HAP-1 (cell line): ENCODE results near the gene P2RY12.

Experiments
- DNase-seq, 2 experiments: peaks; one replicate each; pipeline ENCODE4 v3.0.0-alpha.2; 2016 to 2020; ENCODE audit warnings: low spot score in 2 of 2
- H3K27me3 ChIP-seq: fragments of 250-450 bp; sonication (Bioruptor Pico); 2 replicates; pipeline ENCODE4 v1.5.1; 2020; ENCODE audit warnings: low read depth, mild to moderate bottlenecking, moderate library complexity
- H3K36me3 ChIP-seq: fragments of 250-450 bp; sonication (Bioruptor Pico); replicated peaks from 2 replicates; pipeline ENCODE4 v1.5.1; 2020; ENCODE audit warnings: mild to moderate bottlenecking
- H3K4me1 ChIP-seq: fragments of 250-450 bp; sonication (Bioruptor Pico); 2 replicates; pipeline ENCODE4 v1.5.1; 2020; ENCODE audit warnings: mild to moderate bottlenecking
- H3K4me3 ChIP-seq: fragments of 250-450 bp; sonication (Bioruptor Pico); 2 replicates; pipeline ENCODE4 v1.5.1; 2020; ENCODE audit warnings: mild to moderate bottlenecking, moderate library complexity
- H3K9me3 ChIP-seq: fragments of 250-450 bp; sonication (Bioruptor Pico); 2 replicates; pipeline ENCODE4 v1.5.1; 2020; ENCODE audit warnings: mild to moderate bottlenecking, moderate library complexity
- in situ Hi-C: fragments of 300-500 bp; cut with MboI; formaldehyde crosslinking; loops from 3 replicates; pipeline ENCODE4 v1.14.3; 2020; ENCODE audit warnings: low sequenced_read_pairs, inconsistent platforms, mixed read lengths

P2RY12 gene

DNA sequence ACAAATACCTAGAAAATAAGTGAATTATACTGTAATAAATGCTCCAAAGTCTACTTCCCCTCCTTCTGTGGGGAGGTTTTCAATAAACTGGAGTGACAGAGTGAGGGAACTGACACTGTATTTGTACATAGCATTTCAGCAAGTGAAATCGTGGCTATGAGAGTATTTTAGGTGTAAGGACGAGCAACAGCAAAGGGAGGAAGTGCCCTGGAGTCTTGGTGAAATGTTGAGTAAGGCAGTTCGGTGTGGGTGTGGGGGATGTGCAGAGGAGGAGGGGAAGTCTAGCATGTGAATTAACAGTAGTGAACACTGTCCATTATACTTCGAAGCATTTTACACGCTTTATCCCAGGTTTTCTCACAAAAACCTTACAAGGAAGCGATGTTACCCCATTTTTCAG, 37.1 kb downstream of the P2RY12 start:
- in situ Hi-C loops = no loop called here
- Histone ChIP-seq H3K27me3 (no peaks in the 10 kb centered on the region), H3K9me3 (no peaks in the 10 kb centered on the region), H3K36me3 (no peaks in the 10 kb centered on the region), H3K4me3 (no peak overlapping the region), H3K4me1 (no peaks in the 10 kb centered on the region)
- no peak for DNase-seq

DNA sequence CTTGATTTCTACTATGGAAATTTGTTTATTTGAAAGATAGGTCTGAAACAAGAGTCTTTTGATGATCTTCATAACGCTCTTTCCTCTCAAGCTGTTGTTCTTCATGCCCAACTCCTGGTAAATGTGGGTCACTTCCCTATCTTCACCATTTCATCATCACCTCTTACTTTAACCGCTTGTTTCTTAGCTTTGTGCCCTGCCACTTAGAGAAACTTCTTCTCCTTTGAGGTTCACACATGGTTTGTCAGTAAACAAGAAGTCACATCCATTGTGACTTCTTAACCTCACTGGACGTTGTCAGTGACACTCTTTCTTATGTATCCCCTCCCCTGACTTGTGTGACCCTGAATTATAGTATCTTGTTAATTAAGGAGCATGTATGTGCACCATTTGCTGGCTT, 38.3 kb downstream of the P2RY12 start:
- Histone ChIP-seq H3K27me3 (no peaks in the 10 kb centered on the region), H3K4me3 (no peak overlapping the region), H3K4me1 (no peaks in the 10 kb centered on the region), H3K36me3 (no peaks in the 10 kb centered on the region), H3K9me3 (no peaks in the 10 kb centered on the region)
- no peak for DNase-seq
- in situ Hi-C loops = no loop called here

DNA sequence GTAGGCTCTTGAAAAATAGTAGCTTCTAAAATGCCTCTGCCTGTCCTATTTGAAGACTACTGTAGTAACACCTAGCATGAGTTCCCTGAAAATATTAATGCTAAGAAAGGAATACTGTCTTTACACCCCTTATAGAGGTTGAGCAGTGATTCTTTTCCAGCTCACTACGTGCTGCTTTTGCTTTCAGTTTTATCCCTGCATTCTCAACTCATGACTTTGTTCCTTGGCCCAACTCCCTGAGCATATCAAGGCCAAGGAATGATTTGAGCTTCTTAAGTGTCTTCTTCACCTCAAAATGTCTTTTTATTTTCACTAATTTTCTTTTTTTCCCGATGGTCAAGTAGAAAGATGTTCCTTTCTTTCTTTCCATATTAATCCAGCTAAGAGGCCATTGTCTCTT, 38.7 kb downstream of the P2RY12 start:
- Histone ChIP-seq H3K9me3 (no peaks in the 10 kb centered on the region), H3K4me3 (no peak overlapping the region), H3K27me3 (no peaks in the 10 kb centered on the region), H3K36me3 (no peaks in the 10 kb centered on the region), H3K4me1 (no peaks in the 10 kb centered on the region)
- in situ Hi-C loops = no loop called here
- no peak for DNase-seq

DNA sequence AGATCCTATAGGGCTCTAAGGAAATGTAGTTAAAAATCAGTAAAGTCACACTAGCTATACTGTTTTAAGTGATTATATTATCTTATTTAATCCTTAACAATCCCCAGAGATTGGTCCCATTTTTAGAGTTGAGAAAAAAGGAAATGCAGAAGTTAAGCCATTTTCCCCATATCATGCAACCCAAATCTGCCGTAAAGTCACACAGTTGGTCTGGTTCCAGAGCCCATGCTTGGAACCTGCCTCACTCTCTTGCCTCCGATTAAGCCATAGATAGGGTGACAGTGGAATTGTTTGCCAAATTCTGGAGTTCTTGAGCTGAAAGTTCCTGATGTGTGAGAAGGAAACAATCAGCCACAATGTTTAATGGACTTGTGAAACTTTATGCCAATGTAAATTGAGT, 52.9 kb downstream of the P2RY12 start:
- no peaks in the 10 kb centered on the region for H3K9me3 ChIP-seq
- H3K4me3 ChIP-seq = no peak overlapping the region
- in situ Hi-C loops = no loop called here
- H3K4me1 ChIP-seq = 0 out of 2 replicates have a peak, but pooled peaks cover 2% of the 10 kb centered on the region
- no peaks in the 10 kb centered on the region for H3K27me3 ChIP-seq
- DNase-seq = no peak
- H3K36me3 ChIP-seq = no peaks in the 10 kb centered on the region

DNA sequence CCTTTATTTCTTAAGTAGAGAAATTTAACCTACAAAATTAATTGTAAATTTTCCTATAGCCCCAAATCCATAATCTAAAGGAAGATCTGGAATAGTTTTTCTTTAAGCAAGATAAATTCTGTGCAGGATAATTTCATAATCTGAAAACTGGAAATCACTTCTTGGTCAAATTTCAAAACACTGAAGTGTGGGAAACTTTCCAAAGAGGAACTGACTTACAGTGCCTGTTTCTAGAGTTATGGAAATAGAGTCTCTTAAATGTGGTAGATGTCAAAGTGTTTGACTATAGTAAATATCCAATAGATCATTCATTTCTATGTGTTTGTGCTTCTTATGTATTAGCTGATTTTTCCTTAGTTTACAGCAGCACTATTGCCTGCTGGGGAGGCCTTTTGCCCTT, 53.7 kb downstream of the P2RY12 start:
- no peaks in the 10 kb centered on the region for H3K27me3 ChIP-seq
- no peaks in the 10 kb centered on the region for H3K36me3 ChIP-seq
- in situ Hi-C loops = no loop called here
- DNase-seq = no peak
- no peak overlapping the region for H3K4me3 ChIP-seq
- H3K4me1 ChIP-seq = 0 out of 2 replicates have a peak, but pooled peaks cover 2% of the 10 kb centered on the region
- no peaks in the 10 kb centered on the region for H3K9me3 ChIP-seq

DNA sequence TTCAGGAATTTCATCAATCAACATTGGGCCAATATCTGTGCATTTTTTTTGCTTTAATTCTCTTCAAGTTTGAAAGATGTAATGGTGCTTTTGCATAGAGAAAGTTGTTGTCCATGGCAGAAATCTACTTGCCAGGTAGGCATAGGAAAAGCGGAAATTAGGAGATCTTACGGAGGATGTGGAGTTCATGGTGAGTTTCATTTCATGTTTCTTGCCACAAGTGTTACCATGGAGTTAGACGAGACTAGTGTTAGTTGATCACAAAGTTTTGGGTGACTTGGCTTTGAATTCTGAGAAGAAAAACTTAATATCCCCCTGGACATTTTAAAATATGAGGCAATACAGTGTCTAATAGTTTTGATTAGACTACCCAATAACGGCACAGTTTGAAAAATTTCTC, 54.2 kb downstream of the P2RY12 start:
- DNase-seq = no peak
- Histone ChIP-seq H3K36me3 (no peaks in the 10 kb centered on the region), H3K27me3 (no peaks in the 10 kb centered on the region), H3K4me3 (no peak overlapping the region), H3K4me1 (0 out of 2 replicates have a peak, but pooled peaks cover 2% of the 10 kb centered on the region), H3K9me3 (no peaks in the 10 kb centered on the region)
- in situ Hi-C loops = no loop called here

DNA sequence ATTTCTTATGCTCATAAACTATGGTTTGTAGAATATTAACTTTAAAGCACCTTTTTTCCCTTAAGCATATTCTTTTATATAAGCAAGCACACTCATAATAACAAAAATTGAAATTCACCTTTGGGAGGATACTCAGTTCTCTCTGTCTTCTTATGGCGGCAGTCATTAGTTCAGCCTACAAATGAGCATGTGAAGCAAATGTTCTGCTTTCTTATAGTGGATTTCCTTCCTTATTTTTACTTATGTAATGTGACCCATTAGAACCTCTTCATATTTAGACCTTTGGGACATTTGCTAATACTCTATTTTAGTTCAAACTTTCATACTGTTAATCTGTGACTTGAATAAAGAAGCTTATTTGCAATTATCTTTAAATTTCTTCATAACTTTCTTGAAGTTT, 55.2 kb downstream of the P2RY12 start, which contains the start of gene P2RY13:
P2RY13 (minus strand) TSS at position 187 of the 400 bp plus-strand sequence; CDS start at position 166, 21 bp downstream.
- no peak for DNase-seq
- H3K4me3 ChIP-seq = no peak within 1 kb of the TSS
- no peaks in the 10 kb centered on the region for H3K27me3 ChIP-seq
- no peaks in the 10 kb centered on the region for H3K9me3 ChIP-seq
- in situ Hi-C loops = no loop called here
- no peaks in the 10 kb centered on the region for H3K36me3 ChIP-seq
- H3K4me1 ChIP-seq = 0 out of 2 replicates have a peak, but pooled peaks cover 2% of the 10 kb centered on the region

DNA sequence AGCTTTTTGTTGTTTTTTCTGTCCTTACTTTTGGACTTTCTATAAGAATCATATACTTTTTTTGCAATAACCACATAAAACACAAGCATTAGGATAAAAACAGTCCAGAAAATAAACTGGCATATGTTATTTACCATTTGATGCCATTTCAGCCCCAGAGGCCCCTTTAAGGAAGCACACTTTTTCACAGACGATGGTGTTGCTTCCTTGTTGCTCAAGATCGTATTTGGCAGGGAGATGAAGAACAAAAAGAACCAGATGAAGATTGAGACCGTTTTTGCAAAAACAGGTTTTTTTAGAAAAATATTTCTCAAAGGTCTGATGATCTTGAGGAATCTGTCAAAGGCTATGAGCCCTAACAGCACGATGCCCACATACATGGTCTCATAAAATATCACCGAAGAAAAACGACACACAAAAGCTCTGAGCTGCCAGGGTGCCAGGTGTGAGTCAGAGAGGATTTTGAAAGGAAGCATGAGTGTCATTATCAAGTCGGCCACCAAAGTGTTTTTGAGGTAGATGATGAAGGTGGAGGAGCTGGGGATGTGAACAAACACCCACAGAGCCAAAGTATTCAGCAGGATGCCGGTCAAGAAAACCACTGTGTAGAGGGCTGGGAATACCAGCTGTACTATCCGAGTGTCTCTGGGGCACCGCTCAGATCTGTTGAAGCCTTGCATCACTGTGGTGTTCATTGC, 56.1 kb downstream of the P2RY12 start:
- no peak overlapping the region for H3K4me3 ChIP-seq
- H3K36me3 ChIP-seq = no peaks in the 10 kb centered on the region
- DNase-seq = no peak
- H3K4me1 ChIP-seq = 0 out of 2 replicates have a peak, but pooled peaks cover 2% of the 10 kb centered on the region
- H3K27me3 ChIP-seq = no peaks in the 10 kb centered on the region
- H3K9me3 ChIP-seq = no peaks in the 10 kb centered on the region
- in situ Hi-C loops = no loop called here

DNA sequence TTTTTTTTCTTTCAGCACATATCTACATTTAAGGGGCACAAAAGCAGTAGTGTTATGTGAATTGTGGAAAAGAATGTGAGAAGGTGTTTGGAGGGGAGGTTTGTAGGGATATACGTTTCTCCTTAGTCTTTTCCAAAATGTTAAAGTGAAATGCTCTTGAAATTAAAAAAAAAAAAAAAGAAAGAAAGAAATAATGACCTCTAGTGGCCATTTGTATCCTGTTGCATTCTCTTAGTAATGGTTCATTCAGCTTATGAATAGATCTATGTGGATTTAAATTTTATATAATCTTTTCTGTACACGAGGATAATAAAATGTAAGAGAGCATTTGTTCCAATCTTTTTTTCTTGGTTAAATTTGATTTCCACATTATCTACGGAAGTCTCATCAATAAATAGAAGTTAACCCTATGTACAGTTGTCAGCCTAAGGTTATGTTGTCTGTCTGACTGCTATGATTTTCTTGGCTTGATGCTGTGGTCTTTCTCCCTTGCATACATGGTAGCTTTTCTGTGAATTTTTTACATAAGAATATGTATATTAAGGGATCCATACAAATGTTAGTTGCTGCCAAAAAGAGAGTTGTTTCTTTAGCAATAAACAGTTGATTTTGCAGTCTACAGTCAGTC, 56.9 kb downstream of the P2RY12 start:
- peak in 1 of 2 experiments; percentile 23 for DNase-seq
- in situ Hi-C loops = no loop called here
- Histone ChIP-seq H3K36me3 (no peaks in the 10 kb centered on the region), H3K9me3 (no peaks in the 10 kb centered on the region), H3K4me1 (0 out of 2 replicates have a peak, but pooled peaks cover 2% of the 10 kb centered on the region), H3K27me3 (no peaks in the 10 kb centered on the region), H3K4me3 (no peak overlapping the region)

DNA sequence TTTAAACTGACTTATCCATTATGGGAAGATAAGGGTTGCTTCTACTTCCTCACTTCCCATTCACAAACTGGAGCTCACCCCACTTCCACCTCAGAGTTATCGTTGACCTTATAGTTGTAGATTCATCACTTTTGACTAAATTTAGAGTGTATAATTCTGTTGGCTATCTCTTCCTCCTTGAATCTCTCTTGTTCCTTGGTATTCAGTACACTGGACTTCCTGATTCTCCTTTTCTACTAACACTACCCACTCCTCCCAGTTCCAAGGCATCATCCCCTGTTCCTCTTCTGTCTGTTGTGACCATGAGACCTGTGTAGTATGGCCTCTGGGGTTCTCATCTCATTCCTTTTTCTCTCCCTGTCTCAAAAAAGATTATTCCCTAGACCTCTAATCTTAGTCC, 62.0 kb downstream of the P2RY12 start:
- Histone ChIP-seq H3K4me1 (no peaks in the 10 kb centered on the region; the same call in 1 of the 2 replicates), H3K27me3 (no peaks in the 10 kb centered on the region), H3K4me3 (no peak overlapping the region), H3K9me3 (no peaks in the 10 kb centered on the region), H3K36me3 (no peaks in the 10 kb centered on the region)
- in situ Hi-C loops = no loop called here
- DNase-seq = no peak

DNA sequence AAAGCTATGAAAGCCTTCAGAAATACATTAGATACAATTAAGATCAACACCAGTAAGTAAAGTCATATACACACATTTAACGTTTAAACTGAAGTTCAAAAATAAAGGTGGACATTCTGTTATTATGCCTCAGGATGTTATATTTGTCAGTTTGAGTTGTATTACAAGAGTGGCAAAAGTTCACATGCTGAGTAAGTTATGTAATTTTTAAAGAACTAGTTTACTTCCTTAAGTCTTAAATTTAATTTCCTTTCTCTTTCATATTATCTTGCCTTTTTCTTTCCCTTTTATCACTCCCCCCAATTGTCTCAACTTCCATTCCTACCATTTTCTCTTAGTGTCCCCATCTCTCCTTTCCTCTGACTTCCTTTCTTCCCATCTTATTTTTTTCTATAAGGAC, 63.0 kb downstream of the P2RY12 start:
- H3K4me1 ChIP-seq = no peaks in the 10 kb centered on the region; the same call in 1 of the 2 replicates
- no peaks in the 10 kb centered on the region for H3K27me3 ChIP-seq
- no peaks in the 10 kb centered on the region for H3K9me3 ChIP-seq
- no peaks in the 10 kb centered on the region for H3K36me3 ChIP-seq
- in situ Hi-C loops = no loop called here
- no peak overlapping the region for H3K4me3 ChIP-seq
- DNase-seq = no peak

DNA sequence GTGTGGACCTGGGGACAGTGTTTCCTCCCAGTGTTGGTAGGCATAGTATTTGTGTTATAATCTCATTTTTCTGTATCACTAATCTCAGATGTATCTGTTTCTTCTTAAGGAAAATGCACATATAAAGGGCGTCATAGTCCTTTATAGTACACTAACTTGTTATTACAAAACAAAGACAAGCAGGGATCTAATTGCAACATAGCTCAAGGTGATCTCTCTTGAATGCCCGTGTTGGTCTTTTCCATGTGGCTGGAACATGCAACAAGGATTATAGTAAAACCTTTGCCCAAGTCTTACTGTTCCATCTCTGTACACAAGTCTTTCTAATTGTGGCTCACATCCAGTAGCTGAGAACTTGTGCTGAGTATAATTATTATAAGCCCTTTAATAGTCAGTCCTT, 64.4 kb downstream of the P2RY12 start:
- H3K27me3 ChIP-seq = no peaks in the 10 kb centered on the region
- H3K4me1 ChIP-seq = no peaks in the 10 kb centered on the region; the same call in 1 of the 2 replicates
- H3K9me3 ChIP-seq = no peaks in the 10 kb centered on the region
- in situ Hi-C loops = no loop called here
- no peak for DNase-seq
- no peak overlapping the region for H3K4me3 ChIP-seq
- H3K36me3 ChIP-seq = no peaks in the 10 kb centered on the region

DNA sequence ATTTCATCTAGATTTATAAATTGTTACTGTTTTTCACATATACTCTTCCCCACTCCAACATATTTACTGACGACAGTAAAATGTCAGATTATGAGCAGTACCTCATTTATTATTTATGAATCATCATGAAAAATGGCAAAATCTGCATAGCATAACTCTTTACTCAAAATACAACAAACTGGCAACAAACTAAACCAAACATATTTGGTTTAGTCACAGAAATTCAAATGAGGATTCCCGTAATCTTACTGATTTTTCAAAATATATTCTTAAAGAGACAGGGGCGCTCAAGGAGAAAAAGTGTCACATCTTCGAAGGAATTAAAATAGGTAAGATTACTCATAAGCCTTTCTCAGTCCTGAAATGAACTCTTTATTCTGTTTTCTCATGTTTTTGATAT, 64.9 kb downstream of the P2RY12 start:
- in situ Hi-C loops = no loop called here

DNA sequence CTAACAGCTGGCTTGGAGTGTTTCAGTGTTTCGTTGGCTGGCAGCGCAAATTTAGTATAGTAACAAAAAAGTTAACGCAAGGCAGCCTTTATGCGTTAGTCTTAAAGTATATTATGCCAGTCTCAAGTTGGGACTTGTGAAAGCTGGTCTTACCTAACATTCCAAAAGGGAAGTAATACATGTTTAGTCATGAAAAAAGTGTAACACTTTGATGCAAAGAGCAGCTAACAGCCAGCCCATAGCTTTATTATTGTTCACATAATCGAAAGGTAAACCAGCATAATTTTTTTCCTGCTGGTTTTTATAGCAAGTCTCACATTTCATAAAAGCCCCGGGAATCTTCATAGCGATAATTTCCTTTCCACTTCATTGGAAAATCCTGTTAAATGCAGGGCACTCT, 65.6 kb downstream of the P2RY12 start:
- no peaks in the 10 kb centered on the region for H3K27me3 ChIP-seq
- no peak for DNase-seq
- H3K4me1 ChIP-seq = no peaks in the 10 kb centered on the region; the same call in 1 of the 2 replicates

More for the DNA sequence above, 64.9 kb downstream of the P2RY12 start:
- H3K27me3 ChIP-seq = no peaks in the 10 kb centered on the region
- H3K4me1 ChIP-seq = no peaks in the 10 kb centered on the region; the same call in 1 of the 2 replicates
- no peak overlapping the region for H3K4me3 ChIP-seq
- no peaks in the 10 kb centered on the region for H3K9me3 ChIP-seq
- no peaks in the 10 kb centered on the region for H3K36me3 ChIP-seq
- no peak for DNase-seq

More for the DNA sequence above, 65.6 kb downstream of the P2RY12 start:
- no peaks in the 10 kb centered on the region for H3K36me3 ChIP-seq
- H3K9me3 ChIP-seq = no peaks in the 10 kb centered on the region
- H3K4me3 ChIP-seq = no peak overlapping the region
- in situ Hi-C loops = no loop called here
